Right lobe of liver (tissue), 6 donors: ENCODE results near the gene PIP4K2B. TPM values are rescaled to one million over a fixed set of nuclear protein-coding genes. Genes with fewer than 3 reads are reported as not detected.

Experiments used
- ATAC-seq, 4 donors: fragments of 200-7000 bp; cut with Tn5 transposase; one replicate each; pipeline ENCODE4 v1.9.1; 2020; ENCODE audit warnings: mild to moderate bottlenecking in 4 of 4, moderate library complexity in 4 of 4
- DNase-seq, 3 donors: peaks; one replicate each; pipeline ENCODE4 v3.0.0-alpha.2; 2020
- H3K27ac ChIP-seq, 3 donors: fragments of 200-600 bp; one replicate each; pipeline ENCODE4 v1.8.0; 2022
- H3K27me3 ChIP-seq, 2 donors: fragments of 200-600 bp; one replicate each; pipeline ENCODE4 v1.8.0; 2022
- H3K36me3 ChIP-seq, 4 donors: fragments of 200-600 bp; sonication (generic) in 1 of 4; one replicate each; pipeline versions ENCODE4 v1.5.1 to v1.8.0; 2017 to 2022; ENCODE audit warnings: control low read depth in 1 of 4
- H3K4me1 ChIP-seq, 4 donors: fragments of 200-600 bp; sonication (generic) in 1 of 4; one replicate each; pipeline versions ENCODE4 v1.5.1 to v1.8.0; 2017 to 2022; ENCODE audit warnings: control low read depth in 1 of 4
- H3K4me3 ChIP-seq, 3 donors: fragments of 200-600 bp; one replicate each; pipeline ENCODE4 v1.8.0; 2022
- H3K9me3 ChIP-seq, 4 donors: fragments of 200-600 bp; sonication (generic) in 1 of 4; one replicate each; pipeline versions ENCODE4 v1.5.1 to v1.8.0; 2017 to 2022; ENCODE audit warnings: control low read depth in 1 of 4
- CTCF ChIP-seq, 4 donors: fragments of 200-600 bp in 3 of 4; fragments of 450-650 bp in 1 of 4; IDR thresholded peaks; one replicate each; pipeline versions ENCODE4 v1.5.1 to v1.8.0; 2016 to 2022; ENCODE audit warnings: antibody characterized with exemption in 4 of 4, mild to moderate bottlenecking in 2 of 4
- POLR2A ChIP-seq: fragments of 450-650 bp; IDR thresholded peaks from one replicate; pipeline ENCODE4 v1.6.1; 2017; ENCODE audit warnings: antibody characterized with exemption, mild to moderate bottlenecking
- WGBS: methylation state at CpG from one replicate; pipeline ENCODE4 v1.1.6; 2018; ENCODE audit warnings: low coverage, low lambda C conversion rate; ENCODE audit not compliant: insufficient coverage; ENCODE audit errors: missing lambda C conversion rate; 5-methylcytosine and 5-hydroxymethylcytosine counted together
- intact Hi-C, 2 donors: fragments of 100-400 bp; cut with DNase I; formaldehyde crosslinking; loops; one replicate each; pipeline versions ENCODE4 v1.11.2 to v1.14.1; 2022
- total RNA-seq, 6 experiments: library from RNA; depleted of rRNA in 2 of 6; stranded (reverse); fragments of >200 nt in 2 of 6; fragmentation: NEBNext Ultra II Directional in 3 of 6; extraction: Animal tissue kit (Norgen Biotek cat#: 25700) in 3 of 6; gene quantifications; one replicate each; pipeline versions ENCODE4 v1.1.0 to v1.2.4, GENCODE V29; 2016 to 2023
- donor health status: DM: no; HTN: yes; CAD: no.
- donor health status: DM: no; HTN: no; CAD: no.
- donor health status: DM: no; HTN: no; CAD: no.
- donor health status: DM: no; HTN: yes; CAD: no.
- donor health status: DM: no; HTN: yes; CAD: no.

PIP4K2B gene
- total RNA-seq, 6 experiments from 2014 or later: 11.5 to 19.5 (median 15.4) TPM

GRCh38 chr17:38750312-38751121, 48.8 kb downstream of the PIP4K2B start:
- TF ChIP-seq CTCF (IDR thresholded peaks at IDR 0.05) (no peak), POLR2A (no peak)
- peak overlapping the region; percentile 33 to 88 (median 49) for H3K27ac ChIP-seq
- no peaks in the 10 kb centered on the region for H3K27me3 ChIP-seq
- H3K9me3 ChIP-seq: no peaks in the 10 kb centered on the region
- no peak for ATAC-seq
- H3K4me3 ChIP-seq: peak overlapping the region in 2 of 3 donors; percentile 50 to 59
- intact Hi-C loops: no loop called here
- 35% methylated on average over 15 of the region's 28 CpGs for WGBS
- peaks cover 0 to 8% (median 0%) of the 10 kb centered on the region in 4 donors for H3K36me3 ChIP-seq
- H3K4me1 ChIP-seq: peaks cover 0 to 50% (median 9%) of the 10 kb centered on the region in 4 donors
- DNase-seq: no peak

- Histone ChIP-seq H3K27me3 (no peaks in the 10 kb centered on the region), H3K4me3 (peak overlapping the region; percentile 46 to 59 (median 50)), H3K27ac (peak overlapping the region; percentile 33 to 88 (median 49)), H3K4me1 (peaks cover 0 to 50% (median 9%) of the 10 kb centered on the region in 4 donors), H3K9me3 (no peaks in the 10 kb centered on the region), H3K36me3 (peaks cover 0 to 8% (median 0%) of the 10 kb centered on the region in 4 donors)
- DNase-seq (no peak), ATAC-seq (no peak)
- no CpG with 5 or more reads among the region's 12 CpGs for WGBS
- intact Hi-C loops: no loop called here
- no peak for TF ChIP-seq CTCF (IDR thresholded peaks at IDR 0.05)
- no peak for TF ChIP-seq POLR2A
Observed at GRCh38 chr17:38750044-38750311, 49.4 kb downstream of the PIP4K2B start.

GRCh38 chr17:38749223-38750043, 49.9 kb downstream of the PIP4K2B start:
- H3K4me1 ChIP-seq: peaks cover 0 to 50% (median 9%) of the 10 kb centered on the region in 4 donors
- DNase-seq (peak; percentile 89 to 91 (median 90)), ATAC-seq (peak; percentile 41 to 64 (median 58))
- H3K9me3 ChIP-seq: no peaks in the 10 kb centered on the region
- H3K36me3 ChIP-seq: peaks cover 0 to 2% (median 0%) of the 10 kb centered on the region in 4 donors
- no peaks in the 10 kb centered on the region for H3K27me3 ChIP-seq
- WGBS: 0% methylated on average over 24 of the region's 79 CpGs
- intact Hi-C loops: no loop called here
- TF ChIP-seq CTCF (IDR thresholded peaks at IDR 0.05) (no peak), POLR2A (peak; percentile 70)
- H3K4me3 ChIP-seq: peak overlapping the region; percentile 46 to 59 (median 50)
- peak overlapping the region; percentile 49 to 88 (median 59) for H3K27ac ChIP-seq

GRCh38 chr17:38748892-38749222, 50.5 kb downstream of the PIP4K2B start:
- TF ChIP-seq CTCF (IDR thresholded peaks at IDR 0.05) (no peak), POLR2A (no peak)
- Histone ChIP-seq H3K27ac (peak overlapping the region; percentile 49 to 88 (median 59)), H3K36me3 (no peaks in the 10 kb centered on the region), H3K9me3 (no peaks in the 10 kb centered on the region), H3K27me3 (no peaks in the 10 kb centered on the region), H3K4me1 (peaks cover 0 to 45% (median 7%) of the 10 kb centered on the region in 4 donors), H3K4me3 (peak overlapping the region; percentile 46 to 59 (median 50))
- ATAC-seq: no peak
- intact Hi-C loops: no loop called here
- DNase-seq: no peak
- 0% methylated on average over 11 of the region's 32 CpGs for WGBS
